ENCODE measurements around the gene NTN1.
"Not testable (repeated sequence)": the region's sequence is repeated elsewhere in the genome, so short reads cannot be mapped to it uniquely, and the experiment has no call there.

Gene NTN1

DNA sequence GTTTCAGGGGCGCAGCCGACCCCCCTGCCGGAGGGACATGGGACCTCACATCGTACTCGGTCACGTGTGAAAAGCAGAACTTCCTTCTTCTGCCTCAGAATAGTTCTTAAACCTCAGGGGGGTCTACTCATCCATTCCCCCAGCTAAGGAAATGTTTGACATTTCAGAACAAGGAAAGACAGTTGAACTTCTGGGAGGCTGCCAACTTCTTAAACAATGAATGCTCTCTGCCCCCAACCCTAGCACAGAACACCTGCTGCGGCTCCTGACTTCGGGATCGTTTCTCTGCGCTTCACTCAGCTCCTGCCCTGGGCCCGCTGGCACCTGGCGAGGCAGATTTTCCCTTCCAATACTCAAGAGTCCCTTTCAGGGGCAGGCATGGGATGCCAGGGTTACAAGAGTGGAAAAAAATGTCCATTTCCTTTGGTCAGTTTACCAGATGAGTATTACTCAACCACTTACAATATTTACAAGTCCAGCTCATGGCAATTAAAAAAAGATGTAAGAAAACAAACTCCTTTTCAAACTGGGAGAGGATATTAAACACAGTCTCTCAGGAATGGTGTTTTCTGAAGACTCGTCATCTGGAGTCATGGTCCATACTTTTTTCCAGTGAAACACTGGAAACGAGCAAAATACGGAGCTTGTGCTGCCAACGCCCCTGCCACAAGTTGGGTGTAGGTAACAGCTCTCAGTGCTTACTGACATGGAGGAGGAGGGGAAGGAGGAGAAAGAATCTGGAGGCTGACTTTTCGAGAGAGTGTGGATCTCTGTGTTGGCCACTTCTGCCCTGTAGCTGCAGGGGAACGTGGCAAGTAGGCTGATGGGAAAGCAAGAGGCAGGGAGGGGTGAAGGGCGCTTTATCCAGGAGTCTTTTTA, 235.7 kb downstream of the NTN1 start:
- no peak for DNase-seq

DNA sequence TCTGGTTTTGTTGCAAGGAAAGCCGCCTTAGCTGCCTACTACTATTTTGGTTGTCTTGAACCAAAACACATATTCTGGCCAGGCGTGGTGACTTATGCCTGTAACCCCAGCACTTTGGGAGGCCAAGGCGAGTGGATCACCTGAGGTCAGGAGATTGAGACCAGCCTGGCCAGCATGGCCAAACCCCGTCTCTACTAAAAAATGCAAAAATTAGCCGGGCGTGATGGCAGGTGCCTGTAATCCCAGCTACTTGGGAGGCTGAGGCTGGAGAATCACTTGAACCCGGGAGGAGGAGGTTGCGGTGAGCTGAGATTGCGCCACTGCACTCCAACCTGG, 236.3 kb downstream of the NTN1 start:
- DNase-seq, result not testable (repeated sequence)

DNA sequence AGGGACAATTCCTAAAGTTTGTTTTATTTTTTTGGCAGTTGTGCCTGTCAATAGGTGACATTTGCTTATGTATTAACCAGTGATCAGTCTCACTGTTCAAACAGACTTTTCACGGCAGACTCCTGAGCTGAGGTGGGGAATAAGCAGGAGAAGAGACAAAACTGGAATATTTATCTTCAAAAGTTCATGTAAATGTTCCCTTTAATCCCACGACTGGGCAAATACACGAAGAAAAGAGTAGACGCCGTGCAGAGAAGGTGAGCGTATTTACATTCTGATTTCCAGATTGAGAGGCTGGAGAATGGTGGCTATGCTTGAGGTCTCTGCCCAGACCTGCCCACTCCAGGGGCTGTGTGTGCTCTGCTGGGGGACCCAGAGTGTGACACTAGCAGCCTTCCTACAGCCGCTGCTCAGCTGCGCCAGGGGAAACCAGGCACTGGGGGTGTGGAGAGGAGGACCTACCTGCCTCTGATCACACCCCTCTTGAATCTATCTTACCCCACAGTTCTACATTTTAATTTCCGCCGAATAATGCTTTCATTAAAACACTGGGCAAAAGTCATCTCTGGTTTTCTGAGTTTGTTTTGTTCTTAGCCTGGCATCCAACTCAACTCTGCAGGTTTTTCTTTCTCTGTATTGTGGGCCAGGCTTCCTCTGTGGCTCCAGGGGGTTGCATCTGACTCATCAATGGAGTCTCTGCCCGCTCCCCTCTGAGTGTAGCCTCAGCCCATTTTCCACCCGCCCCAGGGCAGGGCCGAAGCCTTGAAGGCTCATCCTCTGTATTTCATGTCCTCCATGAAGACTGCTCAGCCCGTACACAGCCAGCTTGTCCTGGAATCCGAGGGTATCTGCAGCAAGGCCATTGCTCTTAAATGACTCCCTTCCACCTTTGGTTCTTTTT, 237.1 kb downstream of the NTN1 start:
- DNase-seq, result no peak

DNA sequence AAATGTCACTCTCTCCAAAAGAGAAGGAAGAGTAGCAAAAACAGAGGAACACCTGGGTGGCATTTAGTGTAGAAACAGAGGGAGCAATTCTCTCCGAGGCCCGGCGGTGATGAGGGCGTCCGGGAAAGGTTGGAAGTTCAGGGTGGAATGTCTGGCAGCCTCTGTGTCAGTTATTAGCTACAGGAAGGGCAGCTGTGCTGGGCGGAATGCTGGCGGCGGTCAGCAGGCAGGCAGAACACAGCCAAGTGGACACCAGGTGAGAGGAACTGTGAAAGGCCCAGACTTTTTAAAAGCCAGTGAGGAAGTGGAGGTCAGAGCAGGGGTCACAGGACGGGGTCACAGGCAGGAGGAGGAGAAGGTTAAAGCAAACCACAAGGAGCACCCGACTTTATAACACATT, 238.1 kb downstream of the NTN1 start:
- DNase-seq, result no peak

DNA sequence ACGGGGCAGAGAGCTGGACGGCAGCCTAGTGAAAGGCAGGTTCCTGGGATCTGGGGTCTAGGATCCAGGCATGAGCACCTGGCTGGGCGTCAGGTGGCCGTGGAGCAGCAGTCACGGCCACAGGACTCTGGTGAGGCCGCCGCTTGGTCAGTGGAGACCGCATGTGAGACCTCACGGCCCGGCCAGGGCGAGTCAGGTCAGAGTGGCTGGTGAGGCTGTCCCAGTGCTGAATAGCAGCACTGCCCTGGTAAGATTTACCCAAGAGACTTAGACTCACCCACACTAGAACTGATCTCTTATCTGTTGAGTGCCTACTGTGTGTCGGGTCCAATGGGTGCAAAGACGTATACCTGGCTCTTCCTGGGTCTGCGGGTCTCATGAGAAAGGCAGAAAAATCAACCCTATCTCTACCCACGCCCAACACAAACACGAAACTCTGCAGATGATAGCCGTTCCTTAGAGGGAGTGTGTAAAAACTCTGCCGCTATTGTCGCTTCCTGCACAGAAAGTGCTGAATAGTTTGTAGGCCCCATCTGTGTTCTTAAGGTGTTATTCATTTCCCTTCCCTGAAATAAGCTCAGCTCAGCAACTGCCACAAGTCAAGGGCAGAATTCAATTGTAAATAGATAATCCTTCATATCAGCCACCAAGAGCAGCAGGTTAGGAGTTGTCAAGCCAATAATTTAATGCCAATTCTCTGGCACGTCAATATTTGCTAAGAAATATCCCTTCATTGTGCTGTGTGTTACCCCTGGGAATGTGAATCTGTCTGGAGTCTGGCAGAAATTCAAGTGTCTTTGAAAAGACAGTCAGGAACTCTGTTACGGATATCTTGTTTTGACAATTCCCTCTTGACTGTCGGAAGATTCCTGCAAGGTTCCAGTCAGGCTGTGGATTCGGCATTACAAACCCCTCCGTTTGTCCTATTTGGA, 240.0 kb downstream of the NTN1 start:
- no peak for DNase-seq

DNA sequence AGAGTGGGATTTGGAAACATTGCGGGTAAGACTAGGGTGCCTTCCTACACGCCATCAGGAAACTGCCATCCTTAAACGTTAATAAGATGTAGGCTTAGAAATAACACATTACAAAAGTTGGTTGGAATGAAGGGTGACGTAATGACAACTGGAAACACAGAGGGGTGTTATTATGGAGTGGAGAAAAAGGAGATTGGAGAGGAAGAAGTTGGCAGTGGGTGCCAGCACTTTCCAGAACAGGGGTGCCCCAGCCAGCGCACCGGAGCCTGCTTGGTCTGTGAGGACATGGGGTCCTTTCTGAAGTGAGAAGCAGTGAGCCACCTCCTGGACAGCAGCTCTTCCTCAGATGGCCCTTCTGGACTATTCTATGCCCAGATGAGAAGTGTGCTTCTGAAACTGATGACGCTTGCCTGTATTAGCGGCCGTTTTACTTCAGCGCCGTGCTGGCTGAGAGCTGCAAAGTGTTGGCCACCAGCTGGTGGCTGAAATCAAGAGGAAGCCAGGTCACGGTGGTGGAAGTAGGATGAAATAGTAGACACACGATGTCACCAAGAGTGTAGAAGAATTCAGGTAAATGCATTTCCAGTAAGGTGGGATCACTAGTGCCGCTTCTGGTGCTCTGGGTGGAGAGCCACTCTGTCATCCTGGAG, 244.8 kb downstream of the NTN1 start:
- DNase-seq, result no peak

DNA sequence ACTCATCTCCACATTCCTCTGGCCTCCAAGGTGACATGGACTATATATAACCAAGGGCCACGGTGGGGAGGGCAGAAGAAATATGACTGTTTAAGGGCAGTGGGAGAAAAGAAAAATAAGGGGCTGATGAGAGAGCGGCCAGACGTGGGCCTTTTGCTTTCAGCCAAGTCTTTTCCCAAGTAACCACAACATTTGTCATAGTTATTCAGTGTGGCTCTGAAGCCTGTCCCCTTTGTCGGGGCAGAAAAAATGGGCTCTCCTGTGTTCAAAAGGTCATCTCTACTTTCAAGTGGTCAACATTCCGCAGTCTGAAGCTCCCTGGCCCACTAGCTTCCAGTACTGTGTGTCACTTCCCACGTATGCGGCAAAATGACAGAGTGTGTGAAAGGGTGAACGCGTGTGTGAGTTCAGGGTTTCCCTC, 245.4 kb downstream of the NTN1 start:
- no peak for DNase-seq

DNA sequence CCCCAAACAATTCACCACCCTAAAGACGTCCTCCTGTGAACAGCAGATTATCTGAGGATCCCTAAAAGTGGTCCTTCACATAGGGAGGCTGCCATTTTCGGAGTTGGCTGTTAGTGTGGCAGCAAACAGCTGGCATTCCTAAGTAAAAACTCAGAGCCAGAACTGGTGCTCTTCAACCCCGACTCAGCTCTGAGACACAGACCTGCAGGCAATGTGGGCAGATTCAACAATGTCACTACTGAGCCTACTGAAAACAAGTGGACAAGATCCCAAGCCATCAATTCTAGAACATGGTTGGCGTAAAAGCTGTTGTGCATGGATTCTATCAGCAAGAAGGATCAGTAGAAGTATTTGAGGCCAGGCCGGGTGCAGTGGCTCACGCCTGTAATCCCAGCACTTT, 247.2 kb downstream of the NTN1 start:
- no peak for DNase-seq

DNA sequence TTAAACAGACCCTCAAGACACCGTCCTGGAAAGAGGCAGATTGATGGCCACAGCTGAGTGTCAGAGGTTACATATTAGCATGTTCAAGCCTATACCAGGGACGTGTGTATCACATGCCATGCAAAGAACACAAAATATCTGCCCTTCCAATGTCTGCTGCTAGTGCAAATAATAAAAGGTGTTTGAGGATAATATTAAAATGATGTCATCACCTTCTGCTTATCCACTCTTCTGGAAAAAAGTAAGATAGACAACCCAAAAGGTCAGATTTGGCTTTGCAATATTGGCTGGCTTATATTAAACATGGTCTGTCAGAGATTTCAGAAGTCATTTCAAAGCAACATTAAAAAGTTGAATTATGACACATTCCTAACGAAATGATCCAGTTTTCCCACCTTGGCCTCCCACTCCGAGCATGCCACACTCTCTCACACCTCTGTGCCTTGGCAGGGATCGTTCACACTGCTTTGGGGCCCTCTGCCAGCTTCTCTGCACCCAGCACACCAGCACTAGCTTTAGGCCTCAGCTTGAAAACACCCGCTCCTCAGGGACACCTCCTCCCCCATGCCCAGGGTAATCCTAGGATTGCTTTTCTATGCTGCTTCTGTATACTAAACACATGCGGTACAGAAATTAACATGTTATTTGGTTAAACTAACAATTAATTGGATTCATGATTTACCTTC, 248.2 kb downstream of the NTN1 start:
- DNase-seq, result no peak

DNA sequence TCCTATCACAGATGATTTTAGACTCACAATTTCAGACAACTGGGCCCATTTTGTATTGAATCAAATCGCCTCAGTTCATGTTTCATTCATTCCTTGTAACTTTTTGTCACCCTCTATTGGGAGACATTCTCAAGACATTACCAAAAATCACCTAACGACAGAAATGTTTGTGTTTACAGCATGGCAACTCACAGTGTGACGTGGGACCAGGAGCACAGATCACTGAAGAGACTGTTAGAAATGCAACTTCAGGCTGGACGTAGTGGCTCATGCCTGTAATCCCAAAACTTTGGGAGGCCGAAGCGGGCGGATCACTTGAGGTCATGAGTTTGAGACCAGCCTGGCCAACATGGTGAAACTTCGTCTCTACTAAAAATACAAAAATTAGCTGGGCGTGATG, 249.6 kb downstream of the NTN1 start:
- DNase-seq, result no peak

DNA sequence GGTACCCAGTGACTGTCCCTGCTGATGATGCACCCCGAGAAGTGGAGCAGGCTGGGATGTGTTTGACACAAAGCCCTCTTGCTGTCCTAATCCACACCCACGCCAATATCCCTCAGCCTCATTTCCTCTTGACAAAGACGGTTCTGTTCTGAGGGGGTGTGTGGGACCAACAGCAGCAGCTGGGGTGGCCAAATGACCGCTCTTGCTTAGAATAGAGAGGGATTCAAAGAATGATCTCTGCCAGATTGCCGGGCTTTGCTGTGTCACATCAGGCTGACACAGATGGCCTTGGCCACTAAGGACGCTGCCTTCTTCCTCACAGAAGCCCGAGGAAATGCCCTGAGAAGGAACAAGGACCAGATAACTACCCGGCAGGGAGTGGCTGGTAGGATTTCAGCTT, 250.7 kb downstream of the NTN1 start:
- DNase-seq, result no peak

DNA sequence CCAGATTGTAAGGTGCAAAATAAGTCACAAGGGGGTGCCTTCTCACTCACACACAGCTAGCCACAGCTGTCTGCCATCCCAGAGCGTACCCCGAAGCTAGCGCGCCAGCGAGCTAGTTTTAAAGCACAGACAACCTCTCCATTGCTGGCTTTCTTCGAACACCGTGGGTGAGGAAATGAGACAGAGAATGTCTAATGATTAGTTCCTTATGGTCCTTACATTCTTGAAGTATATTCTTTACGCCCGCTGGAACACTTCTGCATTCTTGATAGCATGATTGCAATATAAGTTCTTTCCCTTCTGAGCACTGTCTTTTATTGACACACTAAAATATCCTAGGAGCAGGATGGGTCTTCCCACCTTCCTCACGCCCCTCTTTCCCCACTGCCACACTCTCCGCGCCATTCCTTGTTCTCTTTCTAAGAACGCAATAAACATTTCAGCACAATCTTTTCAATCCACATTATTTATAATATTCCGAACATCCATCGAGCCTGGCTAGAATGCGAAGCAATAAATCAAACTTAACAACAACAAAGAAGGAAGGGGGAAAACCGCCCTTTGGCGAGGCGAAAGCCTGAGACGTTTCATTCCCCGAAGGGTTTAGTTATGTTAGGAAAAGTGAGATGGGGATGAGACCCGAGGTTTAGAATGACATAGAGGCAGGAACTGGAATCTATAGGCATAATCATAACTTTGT, 251.3 kb downstream of the NTN1 start:
- DNase-seq, result no peak

DNA sequence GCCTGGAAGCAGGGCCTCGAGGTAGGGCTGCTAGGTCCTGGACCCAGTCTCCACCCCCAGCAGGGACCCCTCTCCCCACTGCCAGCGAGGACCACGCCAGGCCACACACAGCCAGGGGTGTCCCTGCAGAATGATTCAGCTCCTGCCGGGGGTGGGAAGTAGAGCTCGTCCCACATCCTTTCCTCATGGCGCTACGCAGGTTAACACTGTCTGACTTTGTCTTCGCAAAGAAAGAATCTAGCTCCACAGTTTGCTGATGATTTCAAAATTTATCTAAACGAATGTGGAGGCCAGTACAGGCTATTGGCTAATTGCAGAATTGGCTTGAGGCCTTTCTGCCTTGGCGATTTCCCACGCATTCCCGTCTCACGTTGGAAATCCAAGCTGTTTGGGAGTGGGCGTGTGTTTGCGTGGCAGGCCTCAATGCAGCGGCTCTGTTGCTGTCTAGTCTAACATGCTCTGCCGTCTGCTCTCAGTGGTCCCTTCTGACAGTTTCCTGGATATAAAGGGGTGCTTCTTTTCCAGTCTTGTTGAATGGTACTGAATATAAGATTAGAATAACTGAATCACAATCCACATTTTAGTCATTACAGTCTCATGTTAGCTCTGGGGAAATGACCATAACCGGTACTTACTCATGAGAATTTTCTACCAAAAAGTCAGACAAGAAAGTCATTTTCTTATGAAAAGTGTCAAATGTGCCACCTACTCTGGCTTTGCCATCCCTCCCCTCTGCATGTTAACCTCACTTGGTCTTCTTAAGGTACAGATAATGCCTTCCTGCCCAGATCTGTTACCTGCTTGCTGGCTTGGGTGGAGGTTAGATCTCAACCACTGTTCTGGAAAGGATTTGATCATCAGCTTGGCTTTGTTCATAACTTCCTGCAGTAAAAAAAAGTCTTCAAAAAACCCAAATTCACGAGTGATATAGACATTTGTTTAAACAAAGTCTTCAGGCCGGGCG, 252.4 kb downstream of the NTN1 start:
- no peak for DNase-seq

DNA sequence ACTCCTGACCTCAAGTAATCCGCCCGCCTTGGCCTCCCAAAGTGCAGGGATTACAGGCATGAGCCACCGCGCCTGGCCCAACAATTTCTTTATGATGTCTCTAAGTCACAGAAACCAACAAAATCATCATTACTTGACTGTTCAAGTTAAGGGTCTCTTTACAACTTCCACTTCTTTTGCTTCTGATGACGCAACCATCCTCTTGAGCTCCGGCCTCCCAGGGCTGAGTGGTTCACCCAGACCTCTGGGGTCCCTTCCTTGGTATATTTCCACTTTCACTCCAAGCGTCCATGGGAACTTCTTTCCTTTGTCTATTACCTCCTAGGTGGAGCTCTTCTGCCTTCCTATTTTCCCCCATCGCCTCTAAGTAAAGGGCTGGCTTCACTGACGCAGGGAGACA, 253.7 kb downstream of the NTN1 start:
- no peak for DNase-seq

DNA sequence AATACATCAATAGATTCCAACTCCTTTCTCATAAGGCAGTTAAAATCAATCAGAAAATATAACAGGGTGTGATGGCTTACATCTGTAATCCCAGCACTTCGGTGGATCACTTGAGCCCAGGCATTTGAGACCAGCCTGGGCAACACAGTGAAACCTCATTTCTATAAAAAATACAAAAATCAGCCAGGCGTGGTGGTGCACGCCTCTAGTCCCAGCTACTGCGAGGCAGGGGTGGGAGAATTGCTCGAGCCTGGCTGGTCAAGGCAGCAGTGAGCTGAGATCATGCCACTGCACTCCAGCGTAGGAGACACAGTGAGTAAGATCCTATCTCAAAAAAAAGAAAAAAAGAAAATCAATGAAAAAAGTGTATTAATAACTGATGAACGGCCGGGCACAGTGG, 258.6 kb downstream of the NTN1 start:
- no peak for DNase-seq

DNA sequence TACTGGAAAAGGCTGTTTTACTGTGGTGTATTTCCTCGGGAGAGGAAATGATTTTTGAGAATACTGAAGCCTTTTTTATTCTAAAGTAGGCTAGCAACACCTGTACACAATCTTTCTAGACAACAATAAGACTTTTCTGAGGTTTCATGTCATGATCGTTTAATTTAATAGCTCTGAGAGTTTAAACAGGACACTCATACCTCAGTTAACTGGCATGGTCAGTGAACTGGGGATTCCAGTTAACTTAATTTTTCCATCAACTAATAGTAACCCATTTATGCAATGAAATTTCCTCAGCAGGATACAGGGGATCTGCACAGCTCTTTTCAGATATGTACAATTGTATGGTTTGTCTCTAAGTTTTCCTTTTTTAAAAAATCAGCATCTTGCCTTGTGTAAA, 262.6 kb downstream of the NTN1 start:
- no peak for DNase-seq

DNA sequence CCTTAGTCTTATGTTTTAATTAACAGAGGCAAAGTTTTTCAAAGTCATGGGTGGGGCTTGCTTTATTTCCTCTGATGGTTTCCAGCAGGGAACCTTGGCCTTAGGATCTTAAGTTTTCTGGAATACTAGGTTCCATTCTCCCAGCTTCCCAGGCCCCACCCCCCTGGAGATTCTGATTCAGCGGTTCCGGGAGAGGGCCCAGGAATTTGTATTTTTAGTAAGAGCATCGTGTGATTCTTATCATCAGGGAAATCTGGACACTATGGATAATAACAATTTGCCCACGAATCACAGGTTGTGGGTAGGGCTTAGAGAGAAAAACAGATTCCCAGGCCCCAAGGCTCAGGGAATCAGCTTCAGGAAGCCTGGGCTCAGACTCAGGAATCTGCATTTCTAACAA, 263.6 kb downstream of the NTN1 start:
- DNase-seq, result no peak

DNA sequence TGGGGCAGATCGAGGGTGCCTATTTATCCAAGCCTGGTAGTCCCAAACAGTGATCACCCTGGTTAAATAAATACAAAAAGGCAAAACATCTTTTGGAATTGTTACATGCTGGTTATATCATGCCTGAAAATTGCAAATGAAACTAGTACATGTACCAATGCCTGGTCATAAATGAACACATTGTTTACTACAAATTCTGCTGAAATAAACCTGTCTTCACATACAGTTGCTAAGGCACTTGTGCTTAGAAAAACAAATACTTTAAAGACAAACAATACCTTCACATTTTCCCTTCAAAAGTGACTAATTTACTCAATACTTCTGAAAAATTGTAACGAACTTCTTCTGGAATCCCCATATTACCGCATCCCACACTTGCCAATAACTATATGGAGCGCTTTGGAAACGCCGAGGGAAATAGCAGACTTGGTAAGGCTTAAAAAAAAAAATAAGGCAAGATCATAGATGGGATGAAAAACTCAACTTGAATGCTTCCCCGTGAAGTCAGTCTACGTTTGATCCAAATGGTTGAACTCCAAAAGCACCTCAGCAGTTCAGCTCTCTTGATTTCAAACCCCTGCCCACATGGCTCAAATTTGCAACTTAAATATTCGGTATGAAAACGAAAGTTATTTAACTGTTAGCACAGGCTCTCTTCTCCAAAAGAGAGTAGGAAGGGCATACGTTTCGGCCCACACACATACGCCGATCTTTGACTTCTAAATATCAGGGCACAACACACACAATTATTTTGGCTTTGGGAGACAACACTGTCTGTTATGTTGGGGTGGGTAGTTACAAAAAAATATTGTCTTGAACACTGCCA, 264.5 kb downstream of the NTN1 start:
- DNase-seq, result no peak

DNA sequence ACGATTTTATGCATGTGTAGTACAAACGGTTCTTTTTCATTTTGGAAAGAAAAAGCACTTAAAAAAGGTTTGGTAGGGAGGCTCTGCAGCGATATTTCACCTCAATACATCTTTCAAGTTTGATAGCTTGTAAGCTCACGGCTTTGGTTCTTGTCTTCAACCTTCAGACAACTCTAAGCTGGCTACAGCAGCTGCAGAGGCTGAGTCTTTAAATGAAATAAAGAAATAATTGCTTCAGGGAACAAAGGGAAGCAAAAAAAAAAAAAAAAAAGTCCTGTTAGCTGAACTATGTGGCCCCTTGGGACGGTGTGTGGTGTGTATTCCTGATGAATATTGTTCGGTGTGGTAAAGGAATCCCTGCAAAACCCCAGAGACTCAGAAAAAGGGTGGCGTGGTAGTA, 265.1 kb downstream of the NTN1 start:
- no peak for DNase-seq
